GM18519 (cell line): ENCODE results near the gene THSD7B.
"Not testable (repeated sequence)": the region's sequence is repeated elsewhere in the genome, so short reads cannot be mapped to it uniquely, and the experiment has no call there.

Source experiments
- ATAC-seq: cut with Tn5 transposase; IDR thresholded peaks from one replicate; pipeline ENCODE4 v1.9.1; 2021; ENCODE audit warnings: mild to moderate bottlenecking, moderate library complexity; ENCODE audit not compliant: unreplicated experiment, low FRiP score

Gene THSD7B

DNA sequence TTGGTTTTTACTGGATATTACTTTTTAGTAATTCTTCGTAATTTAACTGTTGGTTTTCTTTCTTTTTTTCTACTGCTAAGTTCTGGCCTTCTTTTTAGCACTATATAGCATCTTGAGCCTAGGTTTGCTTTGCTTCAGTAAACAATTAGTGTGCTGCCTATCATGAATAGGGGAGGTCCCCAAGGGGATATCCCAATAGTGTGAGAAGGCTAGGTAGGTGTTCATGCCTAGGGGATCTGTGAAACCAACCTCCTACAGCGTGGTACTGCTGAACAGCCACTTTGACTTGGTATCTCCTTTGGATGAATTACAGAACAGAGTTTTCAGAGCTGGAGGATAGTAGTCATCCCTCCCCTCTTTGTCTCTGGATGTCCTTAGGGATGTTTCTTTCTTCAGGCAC, 888.7 kb downstream of the THSD7B start:
- no peak for ATAC-seq

DNA sequence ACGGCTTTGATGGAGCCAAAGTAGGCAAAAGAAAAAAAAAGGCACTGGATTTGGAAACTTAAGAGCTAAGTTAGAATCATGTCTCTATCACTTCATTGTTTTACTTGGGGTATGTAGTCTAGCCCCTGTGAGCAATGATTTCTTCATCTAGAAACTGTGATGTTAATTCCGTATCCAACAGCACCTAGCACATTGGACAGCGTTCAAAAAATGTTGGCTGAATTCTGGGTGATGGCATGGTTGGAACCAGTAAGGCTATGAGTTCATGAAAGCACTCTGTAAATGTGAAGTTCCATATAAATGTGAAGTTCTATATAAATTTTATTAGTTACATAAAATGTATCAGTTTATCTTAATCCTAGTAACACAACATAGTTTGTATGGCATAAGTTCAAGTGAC, 890.5 kb downstream of the THSD7B start:
- no peak for ATAC-seq

GRCh38 chr2:137658433-137658832, 893.1 kb downstream of the THSD7B start:
- ATAC-seq, result no peak

DNA sequence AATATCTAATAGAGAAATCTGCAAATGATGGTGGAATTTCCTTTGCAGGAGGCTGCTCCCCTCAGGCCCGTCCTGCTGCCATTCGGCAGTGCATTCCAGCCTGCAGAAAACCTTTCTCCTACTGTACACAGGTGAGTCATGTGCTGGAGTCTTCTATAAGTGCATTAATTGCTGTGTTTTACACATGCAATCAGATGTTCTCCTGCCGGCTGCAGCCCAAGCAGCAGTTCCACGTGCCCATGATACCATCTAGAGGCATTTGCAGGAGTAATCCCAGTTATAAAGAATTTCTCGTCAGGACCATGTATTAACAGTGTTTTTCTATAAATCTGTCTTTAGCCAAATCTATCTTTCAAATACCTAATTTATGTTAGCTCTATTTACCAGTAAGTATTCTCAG, 894.3 kb downstream of the THSD7B start:
- ATAC-seq, result no peak

DNA sequence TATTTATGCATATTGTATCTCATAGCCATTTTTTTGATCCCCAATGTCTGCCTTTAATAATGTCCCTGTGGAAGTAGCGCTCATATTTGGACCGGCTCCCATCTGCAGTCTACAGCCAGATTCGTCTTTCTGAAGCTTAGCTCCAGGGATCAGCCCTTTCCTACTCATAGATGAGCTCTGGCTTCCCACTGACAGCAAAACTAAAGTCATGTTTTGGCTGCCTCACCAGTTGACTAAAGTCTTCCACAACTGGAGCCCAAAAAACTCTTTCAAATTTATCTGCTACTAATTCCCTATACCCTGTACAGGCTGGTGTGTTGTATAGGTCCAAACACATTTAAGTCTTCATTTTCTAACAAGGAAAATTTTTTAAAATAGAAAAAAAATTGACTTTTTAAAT, 904.8 kb downstream of the THSD7B start:
- ATAC-seq, result no peak

- no peak for ATAC-seq
These were observed 907.7 kb downstream of the THSD7B start for GRCh38 chr2:137672989-137673552.

- ATAC-seq, result no peak
These were observed 909.6 kb downstream of the THSD7B start for GRCh38 chr2:137674991-137675390.

DNA sequence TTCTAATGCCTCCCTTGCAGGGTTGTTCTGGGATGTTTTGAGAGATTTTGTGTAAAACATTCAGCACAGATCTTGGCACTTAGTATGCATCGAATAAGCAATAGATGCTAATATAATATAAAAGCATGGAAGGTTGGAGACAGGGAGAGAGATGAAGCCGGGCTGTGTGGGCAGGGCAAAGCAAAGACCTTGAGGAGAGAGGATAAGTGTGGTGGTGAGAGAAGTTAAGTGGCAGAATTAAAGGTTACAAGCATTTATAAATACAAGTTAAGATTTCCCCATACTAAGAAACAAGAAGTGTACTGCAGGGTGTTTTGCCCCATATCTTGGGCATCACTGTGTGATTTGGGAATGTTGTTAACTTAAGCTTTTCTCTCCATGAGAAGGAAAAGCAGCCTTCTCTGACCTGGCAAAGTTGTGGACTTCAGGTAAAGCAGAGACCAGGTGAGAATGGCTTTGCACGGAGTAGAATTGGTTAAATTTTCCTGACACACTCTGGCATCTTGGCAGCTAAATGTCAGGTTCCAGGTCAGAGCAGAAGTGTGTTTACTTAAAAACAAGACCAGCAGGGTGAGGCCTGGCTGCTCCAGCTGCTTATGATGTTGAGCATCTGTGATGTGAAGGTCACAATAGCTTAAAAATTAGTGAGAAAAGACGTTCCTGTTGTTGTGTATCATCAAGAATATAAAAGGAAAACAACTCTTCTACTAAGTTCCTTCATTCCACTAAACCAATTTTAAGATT, 910.4 kb downstream of the THSD7B start:
- no peak for ATAC-seq

- no peak for ATAC-seq
These were observed 911.0 kb downstream of the THSD7B start for GRCh38 chr2:137676346-137676745.

- ATAC-seq, result no peak
These were observed 912.1 kb downstream of the THSD7B start for GRCh38 chr2:137677466-137677865.

DNA sequence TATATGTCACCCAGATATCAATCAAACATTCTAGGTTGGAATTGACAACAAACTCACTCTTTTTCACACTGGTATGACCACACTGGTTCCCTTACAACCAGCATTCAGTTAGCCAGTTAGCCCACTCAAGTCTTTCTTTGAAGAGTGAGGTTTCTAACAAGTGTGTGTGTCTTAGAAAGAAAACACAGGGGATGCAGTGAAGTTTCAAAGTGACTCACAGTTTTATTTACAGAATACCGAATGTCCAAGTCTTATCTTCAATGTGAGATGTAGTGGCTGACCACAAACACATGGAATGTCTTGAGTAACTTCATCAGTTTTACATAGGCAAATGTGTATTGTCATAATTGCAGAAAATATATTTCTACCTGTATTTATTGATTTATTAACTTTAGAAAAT, 924.2 kb downstream of the THSD7B start:
- ATAC-seq, result no peak

- ATAC-seq, result no peak
These were observed 928.2 kb downstream of the THSD7B start for GRCh38 chr2:137693534-137693933.

- no peak for ATAC-seq
These were observed 931.6 kb downstream of the THSD7B start for GRCh38 chr2:137696916-137697315.

DNA sequence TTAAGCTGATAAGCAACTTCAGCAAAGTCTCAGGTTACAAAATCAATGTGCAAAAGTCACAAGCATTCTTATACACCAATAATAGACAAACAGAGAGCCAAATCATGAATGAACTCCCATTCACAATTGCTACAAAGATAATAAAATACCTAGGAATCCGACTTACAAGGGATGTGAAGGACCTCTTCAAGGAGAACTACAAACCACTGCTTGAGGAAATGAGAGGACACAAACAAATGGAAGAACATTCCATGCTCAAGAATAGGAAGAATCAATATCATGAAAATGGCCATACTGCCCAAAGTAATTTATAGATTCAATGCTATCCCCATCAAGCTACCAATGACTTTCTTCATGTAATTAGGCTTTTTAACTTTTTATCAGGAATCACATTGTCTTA, 934.9 kb downstream of the THSD7B start:
- ATAC-seq, result not testable (repeated sequence)

- ATAC-seq, result no peak
These were observed 935.3 kb downstream of the THSD7B start for GRCh38 chr2:137700681-137701080.

- no peak for ATAC-seq
These were observed 940.0 kb downstream of the THSD7B start for GRCh38 chr2:137705296-137705695.

GRCh38 chr2:137706786-137707613, 941.7 kb downstream of the THSD7B start:
- no peak for ATAC-seq

GRCh38 chr2:137708311-137708710, 943.0 kb downstream of the THSD7B start:
- ATAC-seq, result no peak

DNA sequence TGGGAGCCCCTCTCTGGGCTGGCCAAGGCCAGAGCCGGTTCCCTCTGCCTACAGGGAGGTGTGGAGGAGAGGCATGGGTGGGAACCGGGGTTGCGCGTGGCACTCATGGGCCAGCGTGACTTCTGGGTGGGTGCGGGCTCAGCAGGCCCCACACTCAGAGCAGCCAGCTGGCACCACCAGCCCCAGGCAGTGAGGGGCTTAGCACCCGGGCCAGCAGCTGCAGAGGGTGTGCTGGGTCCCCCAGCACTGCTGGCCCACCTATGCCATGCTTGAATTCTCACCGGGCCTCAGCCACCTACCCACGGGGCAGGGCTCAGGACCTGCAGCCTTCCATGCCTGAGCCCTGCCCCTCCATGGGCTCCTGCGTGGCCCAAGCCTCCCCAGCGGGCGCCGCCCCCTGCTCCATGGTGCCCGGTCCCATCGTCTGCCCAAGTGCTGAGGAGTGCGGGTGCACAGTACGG, 950.4 kb downstream of the THSD7B start:
- ATAC-seq, result no peak

DNA sequence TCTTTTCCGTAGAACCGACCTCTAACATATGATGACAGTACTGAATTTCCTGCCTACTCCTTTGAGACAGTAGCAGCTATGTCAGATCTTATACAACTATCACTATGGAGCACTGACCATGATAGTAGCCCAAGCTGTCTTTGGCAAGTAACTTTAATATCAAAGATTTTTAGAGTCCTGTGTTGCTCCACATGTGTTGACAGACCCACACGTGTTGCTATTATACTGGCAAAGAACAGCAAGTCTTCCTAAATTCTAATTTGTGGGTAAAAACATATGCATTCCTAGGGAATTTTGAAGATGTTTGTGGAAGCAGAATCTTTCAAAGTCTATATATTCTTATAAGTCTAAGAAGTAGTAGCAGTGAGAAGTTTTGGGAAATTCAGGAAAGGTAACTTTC, 953.4 kb downstream of the THSD7B start:
- ATAC-seq, result no peak

DNA sequence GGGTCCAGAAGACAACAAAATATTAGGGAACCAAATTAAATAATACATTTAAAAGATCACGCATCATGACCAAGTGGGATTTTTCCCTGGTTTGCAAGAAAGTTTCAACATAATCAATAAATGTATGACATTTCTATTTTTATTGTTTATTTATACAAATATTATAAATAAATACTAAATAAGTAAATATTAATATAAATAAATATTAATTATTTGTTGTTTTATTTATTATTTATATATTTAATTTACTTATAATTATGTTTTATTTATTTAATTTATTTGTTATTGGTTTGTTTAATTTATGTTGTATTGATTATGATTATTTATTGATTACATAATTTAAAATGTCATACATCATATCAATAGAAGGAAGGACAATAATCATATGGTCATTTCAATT, 956.4 kb downstream of the THSD7B start:
- no peak for ATAC-seq
